ENCODE data around the gene PHKG1.

- no peak for TF ChIP-seq POLR2A (IDR thresholded peaks at IDR 0.05)
- TF ChIP-seq, protein P1, sequence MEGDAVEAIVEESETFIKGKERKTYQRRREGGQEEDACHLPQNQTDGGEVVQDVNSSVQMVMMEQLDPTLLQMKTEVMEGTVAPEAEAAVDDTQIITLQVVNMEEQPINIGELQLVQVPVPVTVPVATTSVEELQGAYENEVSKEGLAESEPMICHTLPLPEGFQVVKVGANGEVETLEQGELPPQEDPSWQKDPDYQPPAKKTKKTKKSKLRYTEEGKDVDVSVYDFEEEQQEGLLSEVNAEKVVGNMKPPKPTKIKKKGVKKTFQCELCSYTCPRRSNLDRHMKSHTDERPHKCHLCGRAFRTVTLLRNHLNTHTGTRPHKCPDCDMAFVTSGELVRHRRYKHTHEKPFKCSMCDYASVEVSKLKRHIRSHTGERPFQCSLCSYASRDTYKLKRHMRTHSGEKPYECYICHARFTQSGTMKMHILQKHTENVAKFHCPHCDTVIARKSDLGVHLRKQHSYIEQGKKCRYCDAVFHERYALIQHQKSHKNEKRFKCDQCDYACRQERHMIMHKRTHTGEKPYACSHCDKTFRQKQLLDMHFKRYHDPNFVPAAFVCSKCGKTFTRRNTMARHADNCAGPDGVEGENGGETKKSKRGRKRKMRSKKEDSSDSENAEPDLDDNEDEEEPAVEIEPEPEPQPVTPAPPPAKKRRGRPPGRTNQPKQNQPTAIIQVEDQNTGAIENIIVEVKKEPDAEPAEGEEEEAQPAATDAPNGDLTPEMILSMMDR (IDR thresholded peaks at IDR 0.05) = no peak
Observed at GRCh38 chr7:56081626-56082340, 11.0 kb downstream of the PHKG1 start.
